ENCODE data around the gene ANKRD63. TPM values are rescaled to one million over a fixed set of nuclear protein-coding genes. Genes with fewer than 3 reads are reported as not detected.

The ANKRD63 gene
- total and polyA plus RNA-seq, 2 of the 13 experiments (the other 11 are each of a cell fraction or from before 2014, with no cell fraction given) = not detected

DNA sequence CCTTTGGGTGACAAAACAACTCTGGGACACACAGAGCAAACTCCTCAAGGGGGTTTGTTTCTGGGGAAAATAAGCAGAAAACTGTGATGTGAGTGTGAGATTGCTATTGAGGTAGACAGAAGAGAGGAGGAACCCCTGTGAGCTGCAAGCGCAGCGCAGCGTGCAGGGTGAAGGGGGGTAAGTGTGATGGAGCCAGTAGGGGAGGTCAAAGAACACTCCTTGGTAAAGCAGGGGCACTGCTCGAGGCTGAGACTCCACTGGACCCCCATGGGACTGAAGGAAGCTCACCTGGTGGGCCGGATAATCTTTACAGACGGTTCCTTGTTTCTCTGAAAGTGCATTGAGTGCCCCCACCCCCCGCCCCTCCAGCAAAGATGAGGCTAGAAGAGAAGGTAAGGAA lies 48.2 kb upstream of the ANKRD63 start (continued):
- TF ChIP-seq, protein P1, sequence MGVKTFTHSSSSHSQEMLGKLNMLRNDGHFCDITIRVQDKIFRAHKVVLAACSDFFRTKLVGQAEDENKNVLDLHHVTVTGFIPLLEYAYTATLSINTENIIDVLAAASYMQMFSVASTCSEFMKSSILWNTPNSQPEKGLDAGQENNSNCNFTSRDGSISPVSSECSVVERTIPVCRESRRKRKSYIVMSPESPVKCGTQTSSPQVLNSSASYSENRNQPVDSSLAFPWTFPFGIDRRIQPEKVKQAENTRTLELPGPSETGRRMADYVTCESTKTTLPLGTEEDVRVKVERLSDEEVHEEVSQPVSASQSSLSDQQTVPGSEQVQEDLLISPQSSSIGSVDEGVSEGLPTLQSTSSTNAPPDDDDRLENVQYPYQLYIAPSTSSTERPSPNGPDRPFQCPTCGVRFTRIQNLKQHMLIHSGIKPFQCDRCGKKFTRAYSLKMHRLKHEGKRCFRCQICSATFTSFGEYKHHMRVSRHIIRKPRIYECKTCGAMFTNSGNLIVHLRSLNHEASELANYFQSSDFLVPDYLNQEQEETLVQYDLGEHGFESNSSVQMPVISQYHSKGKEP (CRISPR knock-in tag; IDR thresholded peaks at IDR 0.05) = no peak
- TF ChIP-seq MAF1 (CRISPR knock-in tag; IDR thresholded peaks at IDR 0.05; ENCODE audit: borderline replicate concordance) = no peak
- TF ChIP-seq, protein P2, sequence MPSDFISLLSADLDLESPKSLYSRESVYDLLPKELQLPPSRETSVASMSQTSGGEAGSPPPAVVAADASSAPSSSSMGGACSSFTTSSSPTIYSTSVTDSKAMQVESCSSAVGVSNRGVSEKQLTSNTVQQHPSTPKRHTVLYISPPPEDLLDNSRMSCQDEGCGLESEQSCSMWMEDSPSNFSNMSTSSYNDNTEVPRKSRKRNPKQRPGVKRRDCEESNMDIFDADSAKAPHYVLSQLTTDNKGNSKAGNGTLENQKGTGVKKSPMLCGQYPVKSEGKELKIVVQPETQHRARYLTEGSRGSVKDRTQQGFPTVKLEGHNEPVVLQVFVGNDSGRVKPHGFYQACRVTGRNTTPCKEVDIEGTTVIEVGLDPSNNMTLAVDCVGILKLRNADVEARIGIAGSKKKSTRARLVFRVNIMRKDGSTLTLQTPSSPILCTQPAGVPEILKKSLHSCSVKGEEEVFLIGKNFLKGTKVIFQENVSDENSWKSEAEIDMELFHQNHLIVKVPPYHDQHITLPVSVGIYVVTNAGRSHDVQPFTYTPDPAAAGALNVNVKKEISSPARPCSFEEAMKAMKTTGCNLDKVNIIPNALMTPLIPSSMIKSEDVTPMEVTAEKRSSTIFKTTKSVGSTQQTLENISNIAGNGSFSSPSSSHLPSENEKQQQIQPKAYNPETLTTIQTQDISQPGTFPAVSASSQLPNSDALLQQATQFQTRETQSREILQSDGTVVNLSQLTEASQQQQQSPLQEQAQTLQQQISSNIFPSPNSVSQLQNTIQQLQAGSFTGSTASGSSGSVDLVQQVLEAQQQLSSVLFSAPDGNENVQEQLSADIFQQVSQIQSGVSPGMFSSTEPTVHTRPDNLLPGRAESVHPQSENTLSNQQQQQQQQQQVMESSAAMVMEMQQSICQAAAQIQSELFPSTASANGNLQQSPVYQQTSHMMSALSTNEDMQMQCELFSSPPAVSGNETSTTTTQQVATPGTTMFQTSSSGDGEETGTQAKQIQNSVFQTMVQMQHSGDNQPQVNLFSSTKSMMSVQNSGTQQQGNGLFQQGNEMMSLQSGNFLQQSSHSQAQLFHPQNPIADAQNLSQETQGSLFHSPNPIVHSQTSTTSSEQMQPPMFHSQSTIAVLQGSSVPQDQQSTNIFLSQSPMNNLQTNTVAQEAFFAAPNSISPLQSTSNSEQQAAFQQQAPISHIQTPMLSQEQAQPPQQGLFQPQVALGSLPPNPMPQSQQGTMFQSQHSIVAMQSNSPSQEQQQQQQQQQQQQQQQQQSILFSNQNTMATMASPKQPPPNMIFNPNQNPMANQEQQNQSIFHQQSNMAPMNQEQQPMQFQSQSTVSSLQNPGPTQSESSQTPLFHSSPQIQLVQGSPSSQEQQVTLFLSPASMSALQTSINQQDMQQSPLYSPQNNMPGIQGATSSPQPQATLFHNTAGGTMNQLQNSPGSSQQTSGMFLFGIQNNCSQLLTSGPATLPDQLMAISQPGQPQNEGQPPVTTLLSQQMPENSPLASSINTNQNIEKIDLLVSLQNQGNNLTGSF (CRISPR knock-in tag; IDR thresholded peaks at IDR 0.05) = no peak
- TF ChIP-seq BORCS8-MEF2B (CRISPR knock-in tag; IDR thresholded peaks at IDR 0.05) = no peak
- TF ChIP-seq, protein P3, sequence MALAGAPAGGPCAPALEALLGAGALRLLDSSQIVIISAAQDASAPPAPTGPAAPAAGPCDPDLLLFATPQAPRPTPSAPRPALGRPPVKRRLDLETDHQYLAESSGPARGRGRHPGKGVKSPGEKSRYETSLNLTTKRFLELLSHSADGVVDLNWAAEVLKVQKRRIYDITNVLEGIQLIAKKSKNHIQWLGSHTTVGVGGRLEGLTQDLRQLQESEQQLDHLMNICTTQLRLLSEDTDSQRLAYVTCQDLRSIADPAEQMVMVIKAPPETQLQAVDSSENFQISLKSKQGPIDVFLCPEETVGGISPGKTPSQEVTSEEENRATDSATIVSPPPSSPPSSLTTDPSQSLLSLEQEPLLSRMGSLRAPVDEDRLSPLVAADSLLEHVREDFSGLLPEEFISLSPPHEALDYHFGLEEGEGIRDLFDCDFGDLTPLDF (CRISPR knock-in tag; IDR thresholded peaks at IDR 0.05) = no peak
- TF ChIP-seq, protein P4, sequence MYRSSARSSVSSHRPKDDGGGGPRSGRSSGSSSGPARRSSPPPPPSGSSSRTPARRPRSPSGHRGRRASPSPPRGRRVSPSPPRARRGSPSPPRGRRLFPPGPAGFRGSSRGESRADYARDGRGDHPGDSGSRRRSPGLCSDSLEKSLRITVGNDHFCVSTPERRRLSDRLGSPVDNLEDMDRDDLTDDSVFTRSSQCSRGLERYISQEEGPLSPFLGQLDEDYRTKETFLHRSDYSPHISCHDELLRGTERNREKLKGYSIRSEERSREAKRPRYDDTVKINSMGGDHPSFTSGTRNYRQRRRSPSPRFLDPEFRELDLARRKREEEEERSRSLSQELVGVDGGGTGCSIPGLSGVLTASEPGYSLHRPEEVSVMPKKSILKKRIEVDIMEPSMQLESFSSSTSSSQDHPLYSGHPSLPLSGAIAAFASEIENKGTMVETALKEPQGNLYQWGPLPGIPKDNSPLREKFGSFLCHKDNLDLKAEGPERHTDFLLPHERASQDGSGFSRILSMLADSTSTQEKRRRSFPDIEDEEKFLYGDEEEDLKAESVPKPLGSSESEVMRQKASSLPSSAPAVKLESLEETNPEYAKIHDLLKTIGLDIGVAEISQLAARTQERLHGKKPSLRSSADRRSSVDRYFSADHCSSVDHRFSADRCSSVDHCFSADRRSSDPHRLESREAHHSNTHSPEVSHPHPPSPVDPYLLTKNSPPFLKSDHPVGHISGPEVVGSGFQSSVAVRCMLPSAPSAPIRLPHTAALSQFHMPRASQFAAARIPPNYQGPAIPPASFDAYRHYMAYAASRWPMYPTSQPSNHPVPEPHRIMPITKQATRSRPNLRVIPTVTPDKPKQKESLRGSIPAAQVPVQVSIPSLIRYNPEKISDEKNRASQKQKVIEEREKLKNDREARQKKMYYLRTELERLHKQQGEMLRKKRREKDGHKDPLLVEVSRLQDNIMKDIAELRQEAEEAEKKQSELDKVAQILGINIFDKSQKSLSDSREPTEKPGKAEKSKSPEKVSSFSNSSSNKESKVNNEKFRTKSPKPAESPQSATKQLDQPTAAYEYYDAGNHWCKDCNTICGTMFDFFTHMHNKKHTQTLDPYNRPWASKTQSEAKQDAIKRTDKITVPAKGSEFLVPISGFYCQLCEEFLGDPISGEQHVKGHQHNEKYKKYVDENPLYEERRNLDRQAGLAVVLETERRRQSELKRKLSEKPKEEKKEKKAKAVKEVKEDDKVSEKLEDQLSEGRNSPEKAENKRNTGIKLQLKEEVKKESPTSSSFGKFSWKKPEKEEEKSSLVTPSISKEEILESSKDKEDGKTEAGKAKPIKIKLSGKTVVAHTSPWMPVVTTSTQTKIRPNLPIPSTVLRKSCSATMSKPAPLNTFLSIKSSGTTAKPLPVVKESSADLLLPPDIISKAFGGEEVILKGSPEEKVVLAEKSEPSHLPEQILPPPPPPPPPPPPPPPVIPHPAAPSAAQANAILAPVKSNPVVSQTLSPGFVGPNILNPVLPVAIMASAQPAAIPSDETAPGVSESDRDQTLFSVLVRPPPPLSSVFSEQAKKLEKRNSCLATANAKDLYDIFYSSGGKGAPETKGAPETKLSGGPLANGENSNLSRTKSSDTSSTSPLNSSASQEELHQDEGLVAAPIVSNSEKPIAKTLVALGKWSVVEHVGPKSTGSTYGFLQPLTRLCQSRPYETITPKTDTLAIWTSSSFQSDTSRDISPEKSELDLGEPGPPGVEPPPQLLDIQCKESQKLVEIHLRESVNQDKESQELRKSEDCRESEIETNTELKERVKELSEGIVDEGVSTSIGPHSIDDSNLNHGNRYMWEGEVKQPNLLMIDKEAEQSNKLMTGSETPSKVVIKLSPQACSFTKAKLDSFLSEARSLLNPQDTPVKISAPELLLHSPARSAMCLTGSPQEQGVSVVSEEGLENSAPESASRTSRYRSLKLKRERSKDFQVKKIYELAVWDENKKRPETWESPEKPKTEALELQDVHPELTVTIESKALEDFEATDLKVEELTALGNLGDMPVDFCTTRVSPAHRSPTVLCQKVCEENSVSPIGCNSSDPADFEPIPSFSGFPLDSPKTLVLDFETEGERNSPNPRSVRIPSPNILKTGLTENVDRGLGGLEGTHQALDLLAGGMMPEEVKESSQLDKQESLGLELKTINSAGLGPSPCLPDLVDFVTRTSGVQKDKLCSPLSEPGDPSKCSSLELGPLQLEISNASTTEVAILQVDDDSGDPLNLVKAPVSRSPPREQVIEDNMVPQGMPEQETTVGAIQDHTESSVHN (CRISPR knock-in tag; IDR thresholded peaks at IDR 0.05) = no peak
- no peak for TF ChIP-seq JUN (CRISPR knock-in tag; IDR thresholded peaks at IDR 0.05)
- TF ChIP-seq SAFB2 (CRISPR knock-in tag; IDR thresholded peaks at IDR 0.05; ENCODE audit: borderline replicate concordance, low read depth) = no peak
- no peak for TF ChIP-seq HHEX (CRISPR knock-in tag; IDR thresholded peaks at IDR 0.05)
- TF ChIP-seq FOXP1 (IDR thresholded peaks at IDR 0.05) = no peak
- TF ChIP-seq FOXP1 (CRISPR knock-in tag; IDR thresholded peaks at IDR 0.05) = no peak
- no peak for TF ChIP-seq ZNF296 (CRISPR knock-in tag; conservative IDR thresholded peaks at IDR 0.05)
- TF ChIP-seq, protein P5, sequence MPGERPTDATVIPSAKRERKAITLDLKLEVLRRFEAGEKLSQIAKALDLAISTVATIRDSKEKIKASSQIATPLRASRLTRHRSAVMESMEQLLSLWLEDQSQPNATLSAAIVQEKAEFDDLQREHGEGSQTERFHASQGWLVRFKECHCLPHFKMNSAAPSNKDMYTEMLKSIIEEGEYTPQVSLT (CRISPR knock-in tag; IDR thresholded peaks at IDR 0.05; ENCODE audit: borderline replicate concordance, low read depth) = no peak
- no peak for TF ChIP-seq ZNF354B (CRISPR knock-in tag; IDR thresholded peaks at IDR 0.05)
